HL-60 (cell line): ENCODE results near the gene DSE.

ENCODE experiments used
- DNase-seq, 2 experiments: peaks; one replicate each; pipeline ENCODE4 v3.0.0-alpha.2; 2010 to 2020; ENCODE audit warnings: low read depth in 1 of 2, low spot score in 1 of 2
- H3K27ac ChIP-seq: fragments of 250-450 bp; sonication (Bioruptor Pico); replicated peaks from 2 replicates; pipeline ENCODE4 v1.5.1; 2020; ENCODE audit warnings: mild to moderate bottlenecking, moderate library complexity
- H3K27me3 ChIP-seq: fragments of 250-450 bp; sonication (Bioruptor Pico); 2 replicates; pipeline ENCODE4 v1.5.1; 2021; ENCODE audit warnings: mild to moderate bottlenecking, moderate library complexity; ENCODE audit not compliant: insufficient read depth, poor library complexity, severe bottlenecking
- H3K4me3 ChIP-seq: replicated peaks from 2 replicates; pipeline ENCODE4 v1.5.1; 2011; ENCODE audit warnings: mild to moderate bottlenecking, control low read depth, low read length; ENCODE audit not compliant: insufficient read depth
- CTCF ChIP-seq: IDR thresholded peaks from one replicate; pipeline ENCODE4 v1.5.1; 2011; ENCODE audit warnings: low read length, control low read depth, inconsistent platforms; ENCODE audit not compliant: insufficient read depth
- GABPA ChIP-seq: IDR thresholded peaks from 2 replicates; pipeline ENCODE4 v1.6.1; 2012; ENCODE audit warnings: low read depth
- POLR2AphosphoS5 ChIP-seq: IDR thresholded peaks from 2 replicates; pipeline ENCODE4 v1.6.1; 2012; ENCODE audit warnings: low read depth
- REST ChIP-seq: IDR thresholded peaks from 2 replicates; pipeline ENCODE4 v1.6.1; 2012; ENCODE audit warnings: low read depth; ENCODE audit not compliant: insufficient replicate concordance
- SPI1 ChIP-seq: IDR thresholded peaks from 2 replicates; pipeline ENCODE4 v1.6.1; 2012; ENCODE audit warnings: low read depth, mild to moderate bottlenecking, borderline replicate concordance

DSE gene

GRCh38 chr6:116430860-116431259 is 60.1 kb downstream of the DSE start:
- no peak for DNase-seq
- TF ChIP-seq POLR2AphosphoS5, result no peak
- no peak for TF ChIP-seq CTCF
- no peak for TF ChIP-seq REST
- TF ChIP-seq GABPA, result no peak
- no peak for TF ChIP-seq SPI1
- Histone ChIP-seq H3K4me3 (no peak overlapping the region), H3K27me3 (no peaks in the 10 kb centered on the region), H3K27ac (no peak overlapping the region)

- Histone ChIP-seq H3K4me3 (no peak overlapping the region), H3K27me3 (no peaks in the 10 kb centered on the region), H3K27ac (no peak overlapping the region)
- no peak for DNase-seq
- TF ChIP-seq SPI1, result no peak
- TF ChIP-seq REST, result no peak
- no peak for TF ChIP-seq POLR2AphosphoS5
- no peak for TF ChIP-seq GABPA
- TF ChIP-seq CTCF, result no peak
Observed at GRCh38 chr6:116431964-116432595, 61.3 kb downstream of the DSE start.

DNA sequence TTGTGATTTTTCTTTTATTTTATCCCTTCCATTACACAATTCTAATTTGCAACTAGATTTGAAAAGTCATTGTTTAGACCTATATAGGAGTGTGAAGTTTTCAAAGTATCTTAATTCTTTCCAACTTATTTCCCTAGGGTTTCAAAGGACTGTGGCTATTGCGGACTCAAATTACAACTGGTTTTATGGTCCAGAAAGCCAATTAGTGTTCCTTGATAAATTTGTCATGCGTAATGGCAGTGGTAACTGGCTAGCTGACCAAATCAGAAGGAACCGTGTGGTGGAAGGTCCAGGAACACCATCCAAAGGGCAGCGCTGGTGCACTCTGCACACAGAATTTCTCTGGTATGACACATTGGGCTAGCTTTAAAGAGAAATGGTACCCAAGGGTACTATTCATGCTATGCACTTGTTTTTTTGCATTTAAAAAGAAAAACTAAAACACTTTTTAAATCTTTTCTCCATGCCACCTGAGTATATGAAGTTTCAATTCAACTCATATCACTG is 62.5 kb downstream of the DSE start:
- Histone ChIP-seq H3K4me3 (no peak overlapping the region), H3K27ac (no peak overlapping the region), H3K27me3 (no peaks in the 10 kb centered on the region)
- DNase-seq, result no peak
- TF ChIP-seq GABPA (no peak), POLR2AphosphoS5 (no peak), CTCF (no peak)
